ENCODE measurements around the gene RNF133.
"Not testable (repeated sequence)": the region's sequence is repeated elsewhere in the genome, so short reads cannot be mapped to it uniquely, and the experiment has no call there.

RNF133 gene

GRCh38 chr7:122689346-122690109, 9.4 kb downstream of the RNF133 start:
- DNase-seq (ENCODE audit: low read depth in 3 of 3) = no peak

- DNase-seq (ENCODE audit: low read depth in 3 of 3) = no peak
Observed at GRCh38 chr7:122688400-122688998, 10.4 kb downstream of the RNF133 start.

GRCh38 chr7:122686360-122686878, 12.5 kb downstream of the RNF133 start:
- DNase-seq (ENCODE audit: low read depth in 3 of 3) = no peak

- no peak for DNase-seq (ENCODE audit: low read depth in 3 of 3)
Observed at GRCh38 chr7:122684504-122684903, 14.4 kb downstream of the RNF133 start.

GRCh38 chr7:122682815-122683550, 15.9 kb downstream of the RNF133 start:
- no peak for DNase-seq (ENCODE audit: low read depth in 3 of 3)

- not testable (repeated sequence) for DNase-seq (ENCODE audit: low read depth in 3 of 3)
Observed at GRCh38 chr7:122681186-122681585, 17.7 kb downstream of the RNF133 start.

- DNase-seq (ENCODE audit: low read depth in 3 of 3) = no peak
Observed at GRCh38 chr7:122679813-122680212, 19.1 kb downstream of the RNF133 start.

- DNase-seq (ENCODE audit: low read depth in 3 of 3) = not testable (repeated sequence)
Observed at GRCh38 chr7:122679269-122679709, 19.6 kb downstream of the RNF133 start.

GRCh38 chr7:122677149-122677548, 21.8 kb downstream of the RNF133 start:
- DNase-seq (ENCODE audit: low read depth in 3 of 3) = no peak

- DNase-seq (ENCODE audit: low read depth in 3 of 3) = no peak
Observed at GRCh38 chr7:122676466-122676865, 22.5 kb downstream of the RNF133 start.

- DNase-seq (ENCODE audit: low read depth in 3 of 3) = no peak
Observed at GRCh38 chr7:122675621-122676020, 23.3 kb downstream of the RNF133 start.

- DNase-seq (ENCODE audit: low read depth in 3 of 3) = no peak
Observed at GRCh38 chr7:122675011-122675410, 23.9 kb downstream of the RNF133 start.

GRCh38 chr7:122674502-122674901, 24.4 kb downstream of the RNF133 start:
- no peak for DNase-seq (ENCODE audit: low read depth in 3 of 3)

GRCh38 chr7:122673951-122674350, 25.0 kb downstream of the RNF133 start:
- DNase-seq (ENCODE audit: low read depth in 3 of 3) = no peak

- DNase-seq (ENCODE audit: low read depth in 3 of 3) = no peak
Observed at GRCh38 chr7:122672536-122672935, 26.4 kb downstream of the RNF133 start.

GRCh38 chr7:122663733-122664132, 35.2 kb downstream of the RNF133 start:
- no peak for DNase-seq (ENCODE audit: low read depth in 3 of 3)

GRCh38 chr7:122658856-122659255, 40.1 kb downstream of the RNF133 start:
- DNase-seq (ENCODE audit: low read depth in 3 of 3) = no peak

GRCh38 chr7:122653685-122654084, 45.2 kb downstream of the RNF133 start:
- DNase-seq (ENCODE audit: low read depth in 3 of 3) = no peak

- DNase-seq (ENCODE audit: low read depth in 3 of 3) = no peak
Observed at GRCh38 chr7:122652876-122653275, 46.0 kb downstream of the RNF133 start.

GRCh38 chr7:122651451-122651850, 47.5 kb downstream of the RNF133 start:
- no peak for DNase-seq (ENCODE audit: low read depth in 3 of 3)
